Measurements from ENCODE around the gene ELP6. TPM values are rescaled to one million over a fixed set of nuclear protein-coding genes. Genes with fewer than 3 reads are reported as not detected.

ELP6 gene
- total RNA-seq, 1 experiment from 2014 or later: 26.9 TPM

GRCh38 chr3:47475570-47476329 lies 37.8 kb downstream of the ELP6 start, which contains the start of gene SCAP:
Gene SCAP (minus strand): TSS chr3:47475941. CDS start chr3:47442993, 32,948 bp downstream.
- TF ChIP-seq REST (IDR thresholded peaks at IDR 0.05; ENCODE audit: insufficient read depth in 1 of 2, low read depth in 2 of 2, low read length in 1 of 2) (peak; percentile 66 to 87), TCF7L2 (IDR thresholded peaks at IDR 0.05; ENCODE audit: low read depth, low read length) (no peak), POLR2AphosphoS5 (IDR thresholded peaks at IDR 0.05; ENCODE audit: low read depth, low read length) (peak; percentile 60; the same call in 1 of the 2 replicates), SIN3A (IDR thresholded peaks at IDR 0.05; ENCODE audit: borderline replicate concordance, insufficient read depth, low read depth, low read length) (peak; percentile 79; the same call in 1 of the 2 replicates)
- TF ChIP-seq, protein P1, sequence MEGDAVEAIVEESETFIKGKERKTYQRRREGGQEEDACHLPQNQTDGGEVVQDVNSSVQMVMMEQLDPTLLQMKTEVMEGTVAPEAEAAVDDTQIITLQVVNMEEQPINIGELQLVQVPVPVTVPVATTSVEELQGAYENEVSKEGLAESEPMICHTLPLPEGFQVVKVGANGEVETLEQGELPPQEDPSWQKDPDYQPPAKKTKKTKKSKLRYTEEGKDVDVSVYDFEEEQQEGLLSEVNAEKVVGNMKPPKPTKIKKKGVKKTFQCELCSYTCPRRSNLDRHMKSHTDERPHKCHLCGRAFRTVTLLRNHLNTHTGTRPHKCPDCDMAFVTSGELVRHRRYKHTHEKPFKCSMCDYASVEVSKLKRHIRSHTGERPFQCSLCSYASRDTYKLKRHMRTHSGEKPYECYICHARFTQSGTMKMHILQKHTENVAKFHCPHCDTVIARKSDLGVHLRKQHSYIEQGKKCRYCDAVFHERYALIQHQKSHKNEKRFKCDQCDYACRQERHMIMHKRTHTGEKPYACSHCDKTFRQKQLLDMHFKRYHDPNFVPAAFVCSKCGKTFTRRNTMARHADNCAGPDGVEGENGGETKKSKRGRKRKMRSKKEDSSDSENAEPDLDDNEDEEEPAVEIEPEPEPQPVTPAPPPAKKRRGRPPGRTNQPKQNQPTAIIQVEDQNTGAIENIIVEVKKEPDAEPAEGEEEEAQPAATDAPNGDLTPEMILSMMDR (IDR thresholded peaks at IDR 0.05): peak; percentile 90
- Histone ChIP-seq H3K27me3 (ENCODE audit: control insufficient read depth, insufficient read depth, low read length) (no peaks in the 10 kb centered on the region), H3K9me3 (ENCODE audit: control insufficient read depth, insufficient read depth, low read depth, low read length) (no peaks in the 10 kb centered on the region), H3K27ac (ENCODE audit: low read length) (peak within 1 kb of the TSS; percentile 87), H3K36me3 (ENCODE audit: control insufficient read depth, insufficient read depth, low read length) (no peaks in the 10 kb centered on the region; the same call in 1 of the 2 replicates), H3K4me3 (ENCODE audit: low read depth in 2 of 2, low read length in 2 of 2) (peak within 1 kb of the TSS; percentile 84 to 95), H3K4me1 (ENCODE audit: control insufficient read depth, insufficient read depth, low read length) (no peaks in the 10 kb centered on the region; the same call in 1 of the 2 replicates)
- ChIA-PET CTCF (no interaction called here), POLR2A (no interaction called here)
- intact Hi-C loops (cut with micrococcal nuclease; ENCODE audit: unreplicated experiment) (loop anchor here (10.0 kb wide), 1 partner anchor 51 kb away; no protein-coding TSS in a partner anchor), in situ Hi-C loops (cut with HindIII; ENCODE audit: low pct_unique_long_range_greater_than_20kb, low sequenced_read_pairs) (no loop called here)
- DNase-seq (ENCODE audit: low read depth, low spot score) (peak; percentile 53), ATAC-seq (peak; percentile 97)
- no TSS peak for BruUV-seq (replicated peaks)

DNA sequence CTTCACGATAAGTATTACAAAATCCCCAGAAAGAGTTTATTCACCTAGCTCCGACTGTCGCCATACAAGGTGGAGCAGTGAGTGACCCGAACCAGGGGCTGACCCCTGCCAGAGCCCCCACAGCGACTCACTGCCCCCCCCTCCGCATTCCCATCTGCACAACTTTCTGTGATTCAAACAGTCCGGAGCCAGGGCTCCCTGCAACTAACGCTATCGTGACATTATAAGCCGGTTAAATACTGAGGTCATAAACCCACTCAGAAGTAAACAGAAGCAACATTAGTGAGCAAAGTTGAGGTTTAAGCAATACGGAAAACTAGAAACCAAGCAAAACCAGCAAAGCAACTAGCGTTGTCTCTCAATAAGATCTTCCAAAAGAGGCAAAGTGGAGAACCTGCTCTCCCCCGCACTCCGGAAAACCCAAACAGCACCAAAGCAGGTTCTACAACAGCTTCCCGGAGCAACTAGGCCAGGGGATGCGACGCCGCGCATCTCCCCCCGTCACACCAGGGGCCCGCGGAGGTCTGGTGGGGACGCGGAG lies 38.4 kb downstream of the ELP6 start:
- TF ChIP-seq REST (IDR thresholded peaks at IDR 0.05; ENCODE audit: insufficient read depth in 1 of 2, low read depth in 2 of 2, low read length in 1 of 2) (no peak), TCF7L2 (IDR thresholded peaks at IDR 0.05; ENCODE audit: low read depth, low read length) (no peak), SIN3A (IDR thresholded peaks at IDR 0.05; ENCODE audit: borderline replicate concordance, insufficient read depth, low read depth, low read length) (no peak), POLR2AphosphoS5 (IDR thresholded peaks at IDR 0.05; ENCODE audit: low read depth, low read length) (no peak)
- TF ChIP-seq, protein P1 (IDR thresholded peaks at IDR 0.05): no peak
- in situ Hi-C loops (cut with HindIII; ENCODE audit: low pct_unique_long_range_greater_than_20kb, low sequenced_read_pairs): no loop called here
- ChIA-PET POLR2A (no interaction called here), CTCF (no interaction called here)
- H3K4me1 ChIP-seq (ENCODE audit: control insufficient read depth, insufficient read depth, low read length): no peaks in the 10 kb centered on the region; the same call in 1 of the 2 replicates
- no TSS peak for BruUV-seq (replicated peaks)
- peak overlapping the region; percentile 87 for H3K27ac ChIP-seq (ENCODE audit: low read length)
- DNase-seq (ENCODE audit: low read depth, low spot score) (no peak), ATAC-seq (no peak)
- H3K4me3 ChIP-seq (ENCODE audit: low read depth in 2 of 2, low read length in 2 of 2): peak overlapping the region; percentile 84 to 95
- intact Hi-C loops (cut with micrococcal nuclease; ENCODE audit: unreplicated experiment): loop anchor here (10.0 kb wide), 1 partner anchor 50 kb away; no protein-coding TSS in a partner anchor
- H3K27me3 ChIP-seq (ENCODE audit: control insufficient read depth, insufficient read depth, low read length): no peaks in the 10 kb centered on the region
- H3K9me3 ChIP-seq (ENCODE audit: control insufficient read depth, insufficient read depth, low read depth, low read length): no peaks in the 10 kb centered on the region
- H3K36me3 ChIP-seq (ENCODE audit: control insufficient read depth, insufficient read depth, low read length): no peaks in the 10 kb centered on the region; the same call in 1 of the 2 replicates
